Sigmoid colon (tissue), 4 donors: Measurements from ENCODE around the gene SSUH2.
"Not testable (repeated sequence)": the region's sequence is repeated elsewhere in the genome, so short reads cannot be mapped to it uniquely, and the experiment has no call there.

Experiments
- POLR2A ChIP-seq, 2 donors: fragments of 450-650 bp; IDR thresholded peaks; one replicate each; pipeline ENCODE4 v1.6.1; 2016; ENCODE audit warnings: antibody characterized with exemption in 2 of 2, mild to moderate bottlenecking in 2 of 2, moderate library complexity in 2 of 2
- POLR2AphosphoS5 ChIP-seq, 4 donors: sonication (generic); formaldehyde crosslinking; IDR thresholded peaks; one replicate each; pipeline ENCODE4 v1.6.1; 2017; ENCODE audit warnings: antibody characterized with exemption in 4 of 4
- TF ChIP-seq, protein P1 (sequence below), 4 experiments: fragments of 450-650 bp in 3 of 4; fragments of 200-600 bp in 1 of 4; IDR thresholded peaks; one replicate each; pipeline ENCODE4 v1.5.1; 2016 to 2019; ENCODE audit warnings: antibody characterized with exemption in 4 of 4, mild to moderate bottlenecking in 3 of 4, moderate library complexity in 2 of 4

DNA sequence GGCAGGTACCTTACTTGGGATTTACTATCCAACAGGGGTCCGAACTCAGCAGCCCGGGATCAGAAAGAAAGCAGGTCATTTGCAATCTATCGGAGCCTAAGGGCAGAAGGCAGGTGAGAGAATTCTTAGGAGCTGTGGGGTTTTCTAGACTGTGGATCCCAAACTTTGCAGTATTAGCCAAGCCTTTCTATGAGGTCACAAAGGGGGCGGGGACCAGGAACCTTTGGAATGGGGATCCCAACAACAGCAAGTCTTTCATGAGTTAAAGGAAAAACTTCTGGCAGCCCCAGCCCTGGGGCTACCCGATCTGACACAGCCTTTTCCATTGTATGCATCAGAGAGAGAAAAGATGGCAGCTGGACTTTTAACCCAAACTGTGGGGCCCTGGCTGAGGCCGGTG is 32.7 kb upstream of the SSUH2 start:
- TF ChIP-seq POLR2A, POLR2AphosphoS5 (IDR thresholded peaks at IDR 0.05): not testable (repeated sequence)
- TF ChIP-seq, protein P1, sequence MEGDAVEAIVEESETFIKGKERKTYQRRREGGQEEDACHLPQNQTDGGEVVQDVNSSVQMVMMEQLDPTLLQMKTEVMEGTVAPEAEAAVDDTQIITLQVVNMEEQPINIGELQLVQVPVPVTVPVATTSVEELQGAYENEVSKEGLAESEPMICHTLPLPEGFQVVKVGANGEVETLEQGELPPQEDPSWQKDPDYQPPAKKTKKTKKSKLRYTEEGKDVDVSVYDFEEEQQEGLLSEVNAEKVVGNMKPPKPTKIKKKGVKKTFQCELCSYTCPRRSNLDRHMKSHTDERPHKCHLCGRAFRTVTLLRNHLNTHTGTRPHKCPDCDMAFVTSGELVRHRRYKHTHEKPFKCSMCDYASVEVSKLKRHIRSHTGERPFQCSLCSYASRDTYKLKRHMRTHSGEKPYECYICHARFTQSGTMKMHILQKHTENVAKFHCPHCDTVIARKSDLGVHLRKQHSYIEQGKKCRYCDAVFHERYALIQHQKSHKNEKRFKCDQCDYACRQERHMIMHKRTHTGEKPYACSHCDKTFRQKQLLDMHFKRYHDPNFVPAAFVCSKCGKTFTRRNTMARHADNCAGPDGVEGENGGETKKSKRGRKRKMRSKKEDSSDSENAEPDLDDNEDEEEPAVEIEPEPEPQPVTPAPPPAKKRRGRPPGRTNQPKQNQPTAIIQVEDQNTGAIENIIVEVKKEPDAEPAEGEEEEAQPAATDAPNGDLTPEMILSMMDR (IDR thresholded peaks at IDR 0.05): not testable (repeated sequence)
